Kidney capillary endothelial cell (primary cell): ENCODE data around the gene NHLRC4.

Source experiments
- DNase-seq: peaks from one replicate; pipeline ENCODE4 v3.0.0-alpha.2; 2018; ENCODE audit warnings: low spot score

The NHLRC4 gene

DNA sequence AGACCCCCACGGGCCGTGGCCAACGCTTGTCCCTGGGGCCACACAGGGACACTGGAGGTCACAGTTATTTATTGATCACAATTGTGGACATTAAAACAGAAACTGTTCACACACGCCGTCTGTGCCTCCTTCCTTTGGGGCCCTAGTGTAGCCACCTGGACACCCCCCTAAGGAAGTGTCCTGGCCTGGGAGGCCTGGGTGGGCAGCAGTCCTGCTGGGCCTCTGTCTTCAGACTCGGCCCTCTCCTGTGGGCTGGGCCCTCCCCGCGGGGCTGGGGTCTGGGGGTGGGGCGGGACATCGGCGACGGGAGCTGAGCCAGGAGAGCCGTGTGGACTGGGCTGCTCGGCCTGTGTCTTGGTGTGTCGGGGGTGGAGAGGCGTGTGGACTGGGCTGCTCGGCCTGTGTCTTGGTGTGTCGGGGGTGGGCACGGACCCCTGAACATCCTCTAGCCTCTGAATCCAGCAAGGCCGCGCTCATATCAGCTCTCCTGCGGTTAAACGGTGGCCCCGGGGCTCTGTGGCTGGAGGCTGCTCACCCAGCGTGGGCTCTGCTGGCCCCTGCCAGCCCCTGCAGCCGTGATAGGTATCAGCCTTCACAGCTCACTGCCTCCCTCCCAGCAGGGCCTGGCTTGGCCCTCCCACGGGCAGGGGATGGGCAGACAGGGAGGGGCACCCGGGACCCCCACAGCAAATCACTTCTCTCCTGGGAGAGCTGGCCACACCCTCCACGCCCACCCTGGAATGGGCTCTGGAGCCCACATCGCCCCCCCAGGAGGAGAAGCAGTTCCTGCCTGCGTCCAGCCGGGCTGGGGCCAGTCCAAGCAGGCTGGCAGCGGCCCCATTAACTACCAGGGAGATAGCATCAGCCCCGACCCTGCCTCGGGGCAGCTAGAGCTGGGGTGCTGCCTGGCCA is 1.1 kb upstream of the NHLRC4 start:
- no peak for DNase-seq

- DNase-seq, result no peak
These were observed 810 bp downstream of the NHLRC4 start for GRCh38 chr16:567373-568256.

- no peak for DNase-seq
These were observed 1.8 kb downstream of the NHLRC4 start for GRCh38 chr16:568401-569258.

DNA sequence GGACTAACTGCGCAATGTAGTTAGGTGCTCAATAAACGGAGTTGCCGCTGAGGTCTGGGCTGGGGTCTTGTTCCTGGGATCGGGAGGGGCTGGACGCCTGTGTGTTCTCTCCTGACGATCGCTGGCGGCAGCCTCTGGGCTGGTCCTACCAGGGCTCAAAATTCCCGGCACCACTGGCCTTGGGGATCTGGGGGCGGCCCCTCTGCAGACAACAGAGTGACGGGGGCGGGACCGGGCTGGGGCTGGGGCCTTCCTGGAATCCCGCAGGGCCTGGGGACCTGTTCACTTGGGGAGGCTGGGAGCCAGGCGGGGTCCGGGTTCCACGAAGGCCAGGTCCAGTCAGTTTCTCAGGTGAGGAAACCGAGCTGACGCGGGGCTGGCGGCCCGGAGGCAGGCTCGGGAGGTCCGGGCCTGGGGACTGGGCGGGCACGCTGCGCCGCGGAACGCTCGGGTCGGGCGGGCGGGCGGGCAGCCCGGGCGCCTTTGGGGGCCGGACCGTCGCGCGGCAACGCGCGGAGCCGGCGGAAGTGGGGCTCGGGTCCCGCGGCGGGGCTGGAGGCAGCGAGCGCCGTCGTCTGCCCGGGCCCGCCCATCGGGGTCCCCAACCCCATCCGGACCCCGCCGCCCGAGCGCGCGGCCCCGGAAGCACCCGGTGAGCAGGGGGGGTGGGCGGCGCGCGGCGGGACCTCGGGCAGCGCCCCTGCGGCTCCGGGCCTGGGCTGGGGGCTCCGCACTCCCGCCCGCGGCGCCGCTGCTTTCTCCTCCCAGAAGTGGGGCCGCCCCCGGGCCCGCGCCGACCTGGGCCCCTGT is 2.8 kb downstream of the NHLRC4 start, which contains the start of gene PIGQ:
TSS of gene PIGQ (plus strand) at position 524 of the 810 bp plus-strand sequence. CDS start 4,107 bp downstream, outside the sequence.
- peak; percentile 55 for DNase-seq

DNA sequence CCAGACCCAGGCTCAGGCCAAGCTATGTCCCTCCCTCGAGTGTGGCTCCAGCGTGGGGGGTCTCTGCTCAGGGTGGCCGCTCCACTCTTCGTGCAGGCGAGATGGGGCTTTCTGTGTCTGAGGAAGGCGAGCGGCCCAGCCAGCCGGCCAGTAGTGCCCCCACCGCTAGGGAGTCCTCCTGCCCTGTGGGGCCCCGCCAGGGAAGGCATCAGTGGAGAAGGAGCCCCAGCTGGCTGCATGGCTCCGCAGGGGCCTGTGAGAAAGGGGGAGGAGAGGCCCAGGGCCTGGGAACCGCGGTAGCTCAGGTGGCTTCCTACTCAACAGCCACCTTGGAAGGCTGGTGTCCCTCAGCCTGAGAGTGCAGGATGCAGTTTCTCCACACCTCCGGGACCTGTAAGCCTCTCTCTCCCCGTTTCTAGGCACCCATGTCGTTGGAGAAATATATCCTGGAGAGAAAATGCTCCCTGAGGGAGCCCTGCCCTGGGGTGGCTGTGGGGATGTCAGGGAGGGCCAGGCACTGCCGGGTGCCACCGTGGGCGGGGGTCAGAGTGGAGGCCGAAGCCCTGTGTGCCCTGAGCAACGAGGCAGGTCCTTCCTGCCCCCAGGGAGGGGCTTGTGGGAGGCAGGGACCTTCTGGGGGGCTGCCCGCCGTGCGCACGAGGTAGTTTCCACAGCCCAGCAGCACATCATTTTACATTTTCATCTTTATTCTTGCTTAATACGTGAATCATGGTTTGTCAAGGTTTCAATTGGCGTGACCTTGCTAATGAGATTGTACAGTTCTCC is 6.3 kb downstream of the NHLRC4 start:
- no peak for DNase-seq

GRCh38 chr16:574021-574760 is 7.4 kb downstream of the NHLRC4 start:
- no peak for DNase-seq

DNA sequence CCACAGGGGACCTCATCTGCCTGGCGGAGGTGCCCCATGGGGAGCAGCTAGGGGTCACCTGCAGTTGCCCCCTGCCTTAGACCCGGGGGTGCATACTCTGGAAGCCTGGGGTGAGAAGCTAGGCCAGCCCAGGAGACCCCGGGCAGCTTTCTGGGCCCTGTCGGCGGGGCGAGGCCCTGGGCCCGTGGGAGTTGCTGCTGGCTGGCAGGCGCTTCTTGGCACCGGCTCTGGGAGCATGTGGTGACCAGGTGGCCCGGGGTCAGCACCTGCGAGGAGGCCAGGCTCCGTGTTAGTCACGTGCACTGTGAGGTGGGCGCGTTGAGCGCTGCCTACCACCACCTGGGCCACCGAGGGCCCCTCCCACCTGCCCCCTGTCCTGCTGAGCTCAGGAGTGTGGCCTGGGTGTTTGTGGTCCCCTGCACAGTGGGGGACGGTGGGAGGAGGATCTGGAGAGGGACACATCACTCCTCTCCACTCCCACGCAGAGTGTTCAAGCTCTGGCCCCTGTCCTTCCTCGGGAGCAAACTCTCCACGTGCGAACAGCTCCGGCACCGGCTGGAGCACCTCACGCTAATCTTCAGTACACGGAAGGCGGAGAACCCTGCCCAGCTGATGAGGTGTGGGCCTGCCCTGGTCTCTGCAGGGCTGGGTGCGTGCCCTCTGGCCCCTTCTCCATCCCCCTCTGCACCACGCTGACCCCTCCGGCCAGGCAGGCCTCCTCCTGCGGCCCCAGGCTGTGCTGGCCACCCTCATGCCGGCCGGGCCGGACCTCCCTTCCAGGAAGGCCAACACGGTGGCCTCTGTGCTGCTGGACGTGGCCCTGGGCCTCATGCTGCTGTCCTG is 8.8 kb downstream of the NHLRC4 start:
- no peak for DNase-seq

DNA sequence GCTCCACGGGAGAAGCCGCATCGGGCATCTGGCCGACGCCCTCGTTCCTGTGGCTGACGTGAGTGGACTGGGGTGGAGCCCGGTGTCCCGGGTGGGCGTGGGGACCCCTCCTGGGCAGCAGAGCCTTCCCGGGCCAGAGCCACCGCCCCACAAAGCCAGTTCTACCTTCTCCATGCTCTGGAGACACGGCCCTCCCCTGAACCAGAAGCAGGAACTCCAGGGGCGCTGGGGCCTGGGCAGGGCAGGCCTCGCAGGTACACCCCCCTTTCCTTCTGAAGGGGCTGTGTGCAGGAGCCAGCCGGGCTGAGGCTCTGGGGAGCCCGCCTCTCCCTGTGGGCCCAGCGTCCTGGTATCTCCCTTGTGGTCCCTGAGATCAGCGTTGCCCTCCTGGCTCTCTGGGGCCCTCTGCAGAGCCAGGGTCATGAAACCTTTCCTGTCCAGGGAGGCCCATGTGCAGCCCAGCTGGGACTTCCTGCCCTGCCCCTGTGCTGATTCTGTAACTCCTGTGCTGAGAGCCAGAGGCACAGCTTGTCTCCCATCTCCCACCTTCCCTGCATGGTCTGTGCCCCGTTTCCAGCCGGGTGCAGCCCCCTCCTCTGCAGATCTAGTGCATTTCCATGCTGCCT is 9.5 kb downstream of the NHLRC4 start:
- DNase-seq, result no peak

- no peak for DNase-seq
These were observed 10.0 kb downstream of the NHLRC4 start for GRCh38 chr16:576823-577201.

DNA sequence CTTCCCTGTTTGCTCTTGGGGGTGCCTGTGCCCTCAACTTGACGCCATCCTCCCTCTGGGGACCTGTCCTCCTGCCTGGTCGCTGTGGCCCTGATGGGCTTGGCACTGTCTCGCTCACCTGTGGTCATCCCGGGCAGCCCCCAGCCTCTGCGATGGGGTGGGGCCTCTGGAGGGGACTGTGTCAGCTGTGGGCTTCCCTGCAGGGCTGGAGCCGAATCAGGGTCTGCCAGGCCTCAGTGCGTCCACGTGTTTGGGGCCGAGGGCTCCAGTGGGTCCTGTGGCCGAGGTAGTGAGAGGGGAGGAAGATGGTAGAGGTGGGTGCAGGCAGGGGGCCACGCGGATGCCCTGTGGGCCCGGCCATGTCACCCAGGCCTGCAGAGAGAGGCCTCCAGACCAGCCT is 11.0 kb downstream of the NHLRC4 start:
- DNase-seq, result no peak

DNA sequence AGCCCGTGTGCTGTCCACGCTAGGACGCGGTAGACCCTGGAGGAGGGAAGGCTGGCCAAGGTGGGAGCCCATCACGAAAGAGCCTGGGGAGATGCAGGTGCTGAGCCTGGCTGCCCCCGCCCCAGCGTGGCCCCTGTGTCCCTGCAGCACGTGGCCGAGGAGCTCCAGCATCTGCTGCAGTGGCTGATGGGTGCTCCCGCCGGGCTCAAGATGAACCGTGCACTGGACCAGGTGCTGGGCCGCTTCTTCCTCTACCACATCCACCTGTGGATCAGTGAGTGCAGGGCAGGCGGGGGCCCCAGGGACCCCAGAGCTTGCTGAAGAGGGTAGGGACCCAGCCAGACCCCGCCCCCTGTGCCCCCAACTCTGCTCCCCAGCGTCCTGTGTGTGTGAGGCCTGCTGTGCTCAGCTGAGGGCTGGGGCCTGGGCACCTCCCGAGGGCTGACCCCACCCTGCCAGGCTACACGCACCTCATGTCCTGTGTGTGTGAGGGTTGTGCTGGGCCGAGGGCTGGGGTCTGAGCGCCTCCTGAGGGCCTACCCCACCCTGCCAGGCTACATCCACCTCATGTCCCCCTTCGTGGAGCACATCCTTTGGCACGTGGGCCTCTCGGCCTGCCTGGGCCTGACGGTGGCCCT is 11.5 kb downstream of the NHLRC4 start:
- no peak for DNase-seq

- peak; percentile 72 for DNase-seq
These were observed 12.1 kb downstream of the NHLRC4 start for GRCh38 chr16:578870-579405.

DNA sequence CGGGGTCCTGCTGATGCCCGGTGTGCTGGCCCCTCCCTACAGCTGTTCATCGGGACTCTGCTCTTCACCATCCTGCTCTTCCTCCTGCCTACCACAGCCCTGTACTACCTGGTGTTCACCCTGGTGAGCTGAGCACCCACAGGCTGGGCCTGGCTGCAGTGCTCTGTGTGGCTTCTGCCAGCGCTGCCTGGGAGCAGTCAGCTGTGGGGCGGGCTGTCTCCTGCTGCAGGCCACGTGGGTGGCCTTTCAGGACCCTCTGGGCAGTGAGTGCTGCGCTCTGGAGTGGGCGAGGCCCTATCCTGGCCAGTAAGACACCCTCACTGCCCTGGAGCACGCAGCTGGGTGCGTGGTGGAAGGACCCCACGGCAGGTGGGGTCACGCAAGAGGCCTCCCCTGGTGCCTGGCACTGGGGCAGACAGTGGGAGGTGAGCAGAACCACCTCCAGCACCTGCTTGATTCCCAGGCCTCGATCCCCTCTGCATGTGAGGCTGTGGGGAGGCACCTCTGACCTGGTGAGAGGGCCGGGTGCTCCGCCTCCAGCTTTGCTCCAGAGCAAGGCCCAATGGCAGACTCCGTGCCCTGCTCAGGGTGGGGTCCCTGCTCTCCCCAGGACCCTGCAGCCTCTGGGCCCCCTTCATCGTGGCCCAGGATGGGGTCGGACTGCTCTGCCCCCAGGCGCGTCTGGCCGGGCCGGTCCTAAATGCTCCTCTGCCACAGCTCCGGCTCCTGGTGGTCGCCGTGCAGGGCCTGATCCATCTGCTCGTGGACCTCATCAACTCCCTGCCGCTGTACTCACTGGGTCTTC is 13.5 kb downstream of the NHLRC4 start:
- DNase-seq, result no peak

DNA sequence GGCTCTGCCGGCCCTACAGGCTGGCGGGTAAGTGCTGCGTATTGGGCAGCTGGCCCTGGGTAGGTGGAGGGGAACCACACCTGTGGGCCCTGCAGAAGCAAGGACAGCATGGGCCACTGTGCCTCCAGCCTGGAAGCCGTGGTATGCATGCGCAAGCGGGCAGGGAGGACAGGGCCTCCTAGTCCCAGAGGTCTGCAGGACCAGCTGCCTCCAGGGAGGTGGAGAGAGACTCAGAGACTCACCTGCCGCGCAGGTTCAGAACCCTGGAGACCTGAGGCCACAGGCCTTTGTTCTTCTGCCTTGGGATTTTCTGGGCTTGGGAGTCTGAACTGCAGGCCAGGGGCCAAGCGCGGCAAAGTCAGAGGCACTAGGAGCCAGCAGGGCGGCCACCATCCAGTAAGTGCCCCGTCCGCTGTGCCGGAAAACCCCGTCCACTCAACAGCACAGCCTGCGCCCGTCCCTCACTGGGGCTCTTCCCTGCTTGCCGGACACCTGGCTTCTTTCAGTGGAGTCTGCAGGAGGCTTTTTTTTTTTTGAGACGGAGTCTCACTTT is 14.2 kb downstream of the NHLRC4 start:
- DNase-seq, result no peak

DNA sequence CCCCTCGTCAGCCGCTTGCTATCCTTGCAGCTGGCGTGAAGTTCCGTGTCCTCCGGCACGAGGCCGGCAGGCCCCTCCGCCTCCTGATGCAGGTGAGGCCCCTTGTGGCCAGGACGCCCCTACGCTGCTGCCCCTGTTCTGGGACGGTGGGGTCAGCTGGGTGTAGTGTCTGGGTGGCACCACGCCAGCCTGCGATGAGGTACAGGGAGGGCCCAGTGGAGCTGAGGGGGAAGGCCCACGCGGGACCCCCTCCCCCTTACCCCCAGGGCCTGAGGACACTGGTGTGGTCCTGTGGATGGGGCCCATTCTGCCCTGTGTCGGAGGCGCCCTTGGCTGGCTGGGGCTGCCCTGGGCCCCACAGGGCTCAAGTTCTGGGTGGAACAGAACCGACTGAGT is 15.4 kb downstream of the NHLRC4 start:
- DNase-seq, result no peak
